GM23338 (cell line): ENCODE measurements around the gene LIPG. TPM values are rescaled to one million over a fixed set of nuclear protein-coding genes. Genes with fewer than 3 reads are reported as not detected.

Source experiments
- ATAC-seq: fragments of 200-7000 bp; cut with Tn5 transposase; 3 replicates; pipeline ENCODE4 v1.9.1; 2020
- DNase-seq: peaks from one replicate; pipeline ENCODE4 v3.0.0-alpha.2; 2015; ENCODE audit warnings: low spot score
- H2AFZ ChIP-seq: fragments of 200-600 bp; sonication (generic); 2 replicates; pipeline ENCODE4 v1.8.0; 2016; ENCODE audit warnings: antibody characterized with exemption, mild to moderate bottlenecking, moderate library complexity
- H3F3A ChIP-seq: fragments of 200-600 bp; sonication (generic); replicated peaks from 2 replicates; pipeline ENCODE4 v1.8.0; 2017; ENCODE audit warnings: antibody characterized with exemption, mixed run types, low read depth
- H3K27ac ChIP-seq: fragments of 200-600 bp; sonication (generic); 2 replicates; pipeline ENCODE4 v1.6.1; 2016; ENCODE audit warnings: low read depth
- H3K27me3 ChIP-seq: fragments of 200-600 bp; sonication (generic); 2 replicates; pipeline ENCODE4 v1.8.0; 2016; ENCODE audit warnings: mild to moderate bottlenecking, mixed run types, moderate library complexity; ENCODE audit not compliant: insufficient read depth
- H3K36me3 ChIP-seq: fragments of 200-600 bp; sonication (generic); 2 replicates; pipeline ENCODE4 v1.8.0; 2016; ENCODE audit warnings: mild to moderate bottlenecking; ENCODE audit not compliant: insufficient read depth
- H3K4me1 ChIP-seq: fragments of 200-600 bp; sonication (generic); 2 replicates; pipeline ENCODE4 v1.8.0; 2016; ENCODE audit warnings: mild to moderate bottlenecking, moderate library complexity; ENCODE audit not compliant: insufficient read depth
- H3K4me2 ChIP-seq: fragments of 200-600 bp; sonication (generic); 2 replicates; pipeline ENCODE4 v1.7.1; 2017; ENCODE audit warnings: mixed run types
- H3K4me3 ChIP-seq: fragments of 200-600 bp; sonication (generic); 2 replicates; pipeline ENCODE4 v1.6.1; 2016; ENCODE audit warnings: mixed run types
- H3K79me2 ChIP-seq: fragments of 200-600 bp; sonication (generic); replicated peaks from 2 replicates; pipeline ENCODE4 v1.8.0; 2017; ENCODE audit warnings: mild to moderate bottlenecking; ENCODE audit not compliant: insufficient read depth
- H3K9me2 ChIP-seq: fragments of 200-600 bp; sonication (generic); 2 replicates; pipeline ENCODE4 v1.8.0; 2017; ENCODE audit not compliant: insufficient read depth
- H4K20me1 ChIP-seq: fragments of 200-600 bp; sonication (generic); replicated peaks from 2 replicates; pipeline ENCODE4 v1.8.0; 2017; ENCODE audit warnings: mild to moderate bottlenecking; ENCODE audit not compliant: insufficient read depth
- H3K27ac Mint-ChIP-seq: 2 replicates; pipeline ENCODE4 v1.8.0; 2020; ENCODE audit warnings: inconsistent platforms, mild to moderate bottlenecking, moderate library complexity, mixed read lengths
- H3K27me3 Mint-ChIP-seq: 3 replicates; pipeline ENCODE4 v1.8.0; 2022; ENCODE audit warnings: low read depth, mild to moderate bottlenecking, moderate library complexity, mixed read lengths, inconsistent platforms; ENCODE audit not compliant: insufficient read depth, poor library complexity
- H3K36me3 Mint-ChIP-seq: 3 replicates; pipeline ENCODE4 v1.8.0; 2021; ENCODE audit warnings: low read depth, mild to moderate bottlenecking, inconsistent platforms, moderate library complexity, mixed read lengths
- H3K4me1 Mint-ChIP-seq: 3 replicates; pipeline ENCODE4 v1.8.0; 2020; ENCODE audit warnings: mild to moderate bottlenecking, inconsistent platforms, mixed read lengths
- H3K4me3 Mint-ChIP-seq: 3 replicates; pipeline ENCODE4 v1.8.0; 2021; ENCODE audit warnings: moderate library complexity, mild to moderate bottlenecking, inconsistent platforms, mixed read lengths
- H3K9me3 Mint-ChIP-seq: 3 replicates; pipeline ENCODE4 v1.8.0; 2020; ENCODE audit warnings: moderate library complexity, mild to moderate bottlenecking, inconsistent platforms, mixed read lengths
- CREB1 ChIP-seq: fragments of 250-450 bp; sonication (Bioruptor Pico); IDR thresholded peaks from 2 replicates; pipeline ENCODE4 v1.5.0; 2020; ENCODE audit warnings: low read depth, mild to moderate bottlenecking, moderate library complexity
- EZH2 ChIP-seq: fragments of 200-600 bp; sonication (generic); IDR thresholded peaks from one replicate; pipeline ENCODE4 v1.8.0; 2017; ENCODE audit warnings: antibody characterized with exemption, mild to moderate bottlenecking, low read depth; ENCODE audit not compliant: unreplicated experiment
- EZH2phosphoT487 ChIP-seq: fragments of 200-600 bp; sonication (generic); IDR thresholded peaks from one replicate; pipeline ENCODE4 v1.8.1; 2018; ENCODE audit warnings: antibody characterized with exemption; ENCODE audit not compliant: unreplicated experiment
- JUNB ChIP-seq: IDR thresholded peaks from one replicate; pipeline ENCODE4 v1.6.1; 2016; ENCODE audit warnings: antibody characterized with exemption; ENCODE audit not compliant: unreplicated experiment
- NANOG ChIP-seq: IDR thresholded peaks from 2 replicates; pipeline ENCODE4 v1.6.1; 2016; ENCODE audit warnings: antibody characterized with exemption, borderline replicate concordance
- STAT1 ChIP-seq: IDR thresholded peaks from one replicate; pipeline ENCODE4 v1.6.1; 2016; ENCODE audit warnings: antibody characterized with exemption; ENCODE audit not compliant: unreplicated experiment
- polyA plus RNA-seq: library from polyadenylated mRNA; unstranded; fragments of >200 nt; fragmentation: Nextera tagmentation; extraction: Ambion mirVana; gene quantifications from 2 replicates; pipeline ENCODE4 v1.2.1, GENCODE V29; 2016
- total RNA-seq: library from RNA; depleted of rRNA; stranded (reverse); fragments of >200 nt; shearing (Covaris generic); gene quantifications from 2 replicates; pipeline ENCODE4 v1.2.3, GENCODE V29; 2014
- TF ChIP-seq, protein P1 (sequence below), 2 experiments: fragments of 200-600 bp in 1 of 2; sonication (generic) in 1 of 2; conservative IDR thresholded peaks; 2 replicates each; pipeline versions ENCODE4 v1.5.1 to v1.6.1; 2016 to 2017; ENCODE audit warnings: antibody characterized with exemption in 2 of 2, low read depth in 2 of 2, mild to moderate bottlenecking in 2 of 2, moderate library complexity in 1 of 2
- TF ChIP-seq, protein P2 (sequence below): fragments of 250-450 bp; sonication (Bioruptor Pico); IDR thresholded peaks from 2 replicates; pipeline ENCODE4 v1.5.0; 2020; ENCODE audit warnings: mild to moderate bottlenecking, moderate library complexity
- TF ChIP-seq, protein P3 (sequence below): IDR thresholded peaks from 2 replicates; pipeline ENCODE4 v1.6.1; 2016; ENCODE audit warnings: antibody characterized with exemption

Gene LIPG
- total and polyA plus RNA-seq, 2 experiments from 2014 or later: 4.9 to 17.7 TPM

DNA sequence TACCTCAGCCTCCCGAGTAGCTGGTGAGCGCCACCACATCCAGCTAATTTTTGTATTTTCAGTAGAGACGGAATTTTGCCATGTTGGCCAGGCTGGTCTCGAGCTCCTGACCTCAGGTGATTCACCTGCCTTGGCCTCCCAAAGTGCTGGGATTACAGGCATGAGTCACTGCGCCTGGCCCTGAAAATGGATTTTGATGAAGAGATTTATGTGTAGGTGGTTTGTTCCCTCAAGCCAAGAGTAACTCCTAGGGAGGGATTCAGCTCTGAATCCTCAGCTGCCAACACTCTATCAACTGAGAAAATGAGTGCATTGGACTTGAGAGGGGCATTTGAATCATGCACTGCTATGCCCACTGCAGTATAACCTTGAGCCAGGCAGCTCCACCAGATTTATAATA lies 17.5 kb upstream of the LIPG start:
- H3K27me3 ChIP-seq: no peaks in the 10 kb centered on the region
- peaks cover 4% of the 10 kb centered on the region for H3K27me3 Mint-ChIP-seq
- no peak overlapping the region for H3K4me3 Mint-ChIP-seq
- H3K36me3 Mint-ChIP-seq: no peaks in the 10 kb centered on the region; the same call in 2 of the 3 replicates
- H4K20me1 ChIP-seq: no peaks in the 10 kb centered on the region
- no peak overlapping the region for H3K27ac Mint-ChIP-seq
- no peak for DNase-seq
- no peak for ATAC-seq
- no peaks in the 10 kb centered on the region; the same call in 1 of the 2 replicates for H3K4me1 ChIP-seq
- no peak overlapping the region for H3K4me3 ChIP-seq
- H3K4me2 ChIP-seq: no peak overlapping the region
- no peaks in the 10 kb centered on the region; the same call in 2 of the 3 replicates for H3K9me3 Mint-ChIP-seq
- H3K4me1 Mint-ChIP-seq: peaks cover 12% of the 10 kb centered on the region
- H2AFZ ChIP-seq: 0 out of 2 replicates have a peak overlapping the region, but pooled peaks have one; percentile 54
- no peaks in the 10 kb centered on the region for H3K79me2 ChIP-seq
- H3K9me2 ChIP-seq: peaks cover 8% of the 10 kb centered on the region; the same call in 1 of the 2 replicates
- no peaks in the 10 kb centered on the region for H3K36me3 ChIP-seq
- H3K27ac ChIP-seq: no peak overlapping the region
- TF ChIP-seq, protein P1, sequence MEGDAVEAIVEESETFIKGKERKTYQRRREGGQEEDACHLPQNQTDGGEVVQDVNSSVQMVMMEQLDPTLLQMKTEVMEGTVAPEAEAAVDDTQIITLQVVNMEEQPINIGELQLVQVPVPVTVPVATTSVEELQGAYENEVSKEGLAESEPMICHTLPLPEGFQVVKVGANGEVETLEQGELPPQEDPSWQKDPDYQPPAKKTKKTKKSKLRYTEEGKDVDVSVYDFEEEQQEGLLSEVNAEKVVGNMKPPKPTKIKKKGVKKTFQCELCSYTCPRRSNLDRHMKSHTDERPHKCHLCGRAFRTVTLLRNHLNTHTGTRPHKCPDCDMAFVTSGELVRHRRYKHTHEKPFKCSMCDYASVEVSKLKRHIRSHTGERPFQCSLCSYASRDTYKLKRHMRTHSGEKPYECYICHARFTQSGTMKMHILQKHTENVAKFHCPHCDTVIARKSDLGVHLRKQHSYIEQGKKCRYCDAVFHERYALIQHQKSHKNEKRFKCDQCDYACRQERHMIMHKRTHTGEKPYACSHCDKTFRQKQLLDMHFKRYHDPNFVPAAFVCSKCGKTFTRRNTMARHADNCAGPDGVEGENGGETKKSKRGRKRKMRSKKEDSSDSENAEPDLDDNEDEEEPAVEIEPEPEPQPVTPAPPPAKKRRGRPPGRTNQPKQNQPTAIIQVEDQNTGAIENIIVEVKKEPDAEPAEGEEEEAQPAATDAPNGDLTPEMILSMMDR (conservative IDR thresholded peaks at IDR 0.05; ENCODE audit: low read depth in 2 of 2): no peak
- TF ChIP-seq STAT1 (no peak), EZH2phosphoT487 (no peak), NANOG (no peak)
- no peaks in the 10 kb centered on the region for H3F3A ChIP-seq

DNA sequence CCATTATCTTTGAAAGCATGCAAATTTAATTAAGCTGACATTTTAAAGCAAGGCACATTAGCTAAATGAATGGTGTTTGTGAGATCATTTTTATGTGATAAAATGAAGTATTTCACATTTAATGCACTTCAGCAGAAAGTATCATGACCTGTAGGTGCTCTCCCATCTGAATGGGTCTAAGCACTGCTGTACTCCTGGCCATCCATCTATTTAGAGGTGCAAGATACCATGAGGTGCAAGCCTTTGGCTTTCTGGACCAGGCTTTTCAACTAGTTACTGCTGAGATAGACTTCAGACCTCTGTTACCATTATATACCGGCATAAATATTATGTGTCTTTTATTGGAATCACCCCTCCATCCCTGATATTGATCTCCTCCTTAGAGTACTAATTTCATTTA lies 15.6 kb upstream of the LIPG start:
- Mint-ChIP-seq H3K27ac (no peak overlapping the region), H3K4me1 (peaks cover 12% of the 10 kb centered on the region), H3K36me3 (peaks cover under 1% of the 10 kb centered on the region; the same call in 1 of the 3 replicates), H3K9me3 (peaks cover 4% of the 10 kb centered on the region), H3K27me3 (peaks cover 2% of the 10 kb centered on the region), H3K4me3 (no peak overlapping the region)
- Histone ChIP-seq H3K4me1 (no peaks in the 10 kb centered on the region; the same call in 1 of the 2 replicates), H3K36me3 (no peaks in the 10 kb centered on the region), H3K4me3 (no peak overlapping the region), H4K20me1 (no peaks in the 10 kb centered on the region), H2AFZ (no peak overlapping the region), H3K79me2 (no peaks in the 10 kb centered on the region), H3K4me2 (no peak overlapping the region), H3K9me2 (peaks cover 11% of the 10 kb centered on the region; the same call in 1 of the 2 replicates), H3F3A (no peaks in the 10 kb centered on the region), H3K27me3 (no peaks in the 10 kb centered on the region), H3K27ac (no peak overlapping the region)
- ATAC-seq (no peak), DNase-seq (no peak)
- TF ChIP-seq CREB1 (CRISPR knock-in tag) (no peak), EZH2 (no peak), EZH2phosphoT487 (no peak), JUNB (no peak)
- TF ChIP-seq, protein P2, sequence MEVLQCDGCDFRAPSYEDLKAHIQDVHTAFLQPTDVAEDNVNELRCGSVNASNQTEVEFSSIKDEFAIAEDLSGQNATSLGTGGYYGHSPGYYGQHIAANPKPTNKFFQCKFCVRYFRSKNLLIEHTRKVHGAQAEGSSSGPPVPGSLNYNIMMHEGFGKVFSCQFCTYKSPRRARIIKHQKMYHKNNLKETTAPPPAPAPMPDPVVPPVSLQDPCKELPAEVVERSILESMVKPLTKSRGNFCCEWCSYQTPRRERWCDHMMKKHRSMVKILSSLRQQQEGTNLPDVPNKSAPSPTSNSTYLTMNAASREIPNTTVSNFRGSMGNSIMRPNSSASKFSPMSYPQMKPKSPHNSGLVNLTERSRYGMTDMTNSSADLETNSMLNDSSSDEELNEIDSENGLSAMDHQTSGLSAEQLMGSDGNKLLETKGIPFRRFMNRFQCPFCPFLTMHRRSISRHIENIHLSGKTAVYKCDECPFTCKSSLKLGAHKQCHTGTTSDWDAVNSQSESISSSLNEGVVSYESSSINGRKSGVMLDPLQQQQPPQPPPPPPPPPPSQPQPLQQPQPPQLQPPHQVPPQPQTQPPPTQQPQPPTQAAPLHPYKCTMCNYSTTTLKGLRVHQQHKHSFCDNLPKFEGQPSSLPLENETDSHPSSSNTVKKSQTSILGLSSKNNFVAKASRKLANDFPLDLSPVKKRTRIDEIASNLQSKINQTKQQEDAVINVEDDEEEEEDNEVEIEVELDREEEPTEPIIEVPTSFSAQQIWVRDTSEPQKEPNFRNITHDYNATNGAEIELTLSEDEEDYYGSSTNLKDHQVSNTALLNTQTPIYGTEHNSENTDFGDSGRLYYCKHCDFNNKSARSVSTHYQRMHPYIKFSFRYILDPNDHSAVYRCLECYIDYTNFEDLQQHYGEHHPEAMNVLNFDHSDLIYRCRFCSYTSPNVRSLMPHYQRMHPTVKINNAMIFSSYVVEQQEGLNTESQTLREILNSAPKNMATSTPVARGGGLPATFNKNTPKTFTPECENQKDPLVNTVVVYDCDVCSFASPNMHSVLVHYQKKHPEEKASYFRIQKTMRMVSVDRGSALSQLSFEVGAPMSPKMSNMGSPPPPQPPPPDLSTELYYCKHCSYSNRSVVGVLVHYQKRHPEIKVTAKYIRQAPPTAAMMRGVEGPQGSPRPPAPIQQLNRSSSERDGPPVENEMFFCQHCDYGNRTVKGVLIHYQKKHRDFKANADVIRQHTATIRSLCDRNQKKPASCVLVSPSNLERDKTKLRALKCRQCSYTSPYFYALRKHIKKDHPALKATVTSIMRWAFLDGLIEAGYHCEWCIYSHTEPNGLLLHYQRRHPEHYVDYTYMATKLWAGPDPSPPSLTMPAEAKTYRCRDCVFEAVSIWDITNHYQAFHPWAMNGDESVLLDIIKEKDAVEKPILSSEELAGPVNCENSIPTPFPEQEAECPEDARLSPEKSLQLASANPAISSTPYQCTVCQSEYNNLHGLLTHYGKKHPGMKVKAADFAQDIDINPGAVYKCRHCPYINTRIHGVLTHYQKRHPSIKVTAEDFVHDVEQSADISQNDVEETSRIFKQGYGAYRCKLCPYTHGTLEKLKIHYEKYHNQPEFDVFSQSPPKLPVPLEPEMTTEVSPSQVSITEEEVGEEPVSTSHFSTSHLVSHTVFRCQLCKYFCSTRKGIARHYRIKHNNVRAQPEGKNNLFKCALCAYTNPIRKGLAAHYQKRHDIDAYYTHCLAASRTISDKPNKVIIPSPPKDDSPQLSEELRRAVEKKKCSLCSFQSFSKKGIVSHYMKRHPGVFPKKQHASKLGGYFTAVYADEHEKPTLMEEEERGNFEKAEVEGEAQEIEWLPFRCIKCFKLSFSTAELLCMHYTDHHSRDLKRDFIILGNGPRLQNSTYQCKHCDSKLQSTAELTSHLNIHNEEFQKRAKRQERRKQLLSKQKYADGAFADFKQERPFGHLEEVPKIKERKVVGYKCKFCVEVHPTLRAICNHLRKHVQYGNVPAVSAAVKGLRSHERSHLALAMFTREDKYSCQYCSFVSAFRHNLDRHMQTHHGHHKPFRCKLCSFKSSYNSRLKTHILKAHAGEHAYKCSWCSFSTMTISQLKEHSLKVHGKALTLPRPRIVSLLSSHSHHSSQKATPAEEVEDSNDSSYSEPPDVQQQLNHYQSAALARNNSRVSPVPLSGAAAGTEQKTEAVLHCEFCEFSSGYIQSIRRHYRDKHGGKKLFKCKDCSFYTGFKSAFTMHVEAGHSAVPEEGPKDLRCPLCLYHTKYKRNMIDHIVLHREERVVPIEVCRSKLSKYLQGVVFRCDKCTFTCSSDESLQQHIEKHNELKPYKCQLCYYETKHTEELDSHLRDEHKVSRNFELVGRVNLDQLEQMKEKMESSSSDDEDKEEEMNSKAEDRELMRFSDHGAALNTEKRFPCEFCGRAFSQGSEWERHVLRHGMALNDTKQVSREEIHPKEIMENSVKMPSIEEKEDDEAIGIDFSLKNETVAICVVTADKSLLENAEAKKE: no peak
- TF ChIP-seq, protein P3, sequence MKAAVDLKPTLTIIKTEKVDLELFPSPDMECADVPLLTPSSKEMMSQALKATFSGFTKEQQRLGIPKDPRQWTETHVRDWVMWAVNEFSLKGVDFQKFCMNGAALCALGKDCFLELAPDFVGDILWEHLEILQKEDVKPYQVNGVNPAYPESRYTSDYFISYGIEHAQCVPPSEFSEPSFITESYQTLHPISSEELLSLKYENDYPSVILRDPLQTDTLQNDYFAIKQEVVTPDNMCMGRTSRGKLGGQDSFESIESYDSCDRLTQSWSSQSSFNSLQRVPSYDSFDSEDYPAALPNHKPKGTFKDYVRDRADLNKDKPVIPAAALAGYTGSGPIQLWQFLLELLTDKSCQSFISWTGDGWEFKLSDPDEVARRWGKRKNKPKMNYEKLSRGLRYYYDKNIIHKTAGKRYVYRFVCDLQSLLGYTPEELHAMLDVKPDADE: no peak
